K562 (cell line): ENCODE data around the gene MEOX1. TPM values are rescaled to one million over a fixed set of nuclear protein-coding genes. Genes with fewer than 3 reads are reported as not detected.

ENCODE experiments used
- ATAC-seq: fragments of 200-7000 bp; cut with Tn5 transposase; 3 replicates; pipeline ENCODE4 v1.9.1; 2020; ENCODE audit warnings: moderate library complexity
- BruUV-seq: library from RNA; stranded (reverse); fragments of 400-500 nt; replicated peaks from 2 replicates; lab custom pipeline; 2021; lab: Mats Ljungman, UMichigan
- CTCF ChIA-PET: fragments of 300-600 bp; formaldehyde crosslinking; extraction: SDS; loops from one replicate; lab custom pipeline; 2021; ENCODE audit warnings: low intra/inter-chr PET ratio; lab: Yijun Ruan, JAX
- POLR2A ChIA-PET: fragments of 300-600, 350-650 bp; sonication (Branson Sonifier 250); formaldehyde crosslinking; extraction: SDS; loops from one replicate; lab custom pipeline; 2021; ENCODE audit warnings: antibody characterized with exemption, inconsistent platforms; lab: Yijun Ruan, JAX
- DNase-seq, 4 experiments: peaks; one replicate each; pipeline versions ENCODE4 v3.0.0 to v3.0.0-alpha.2; 2011 to 2018; ENCODE audit warnings: low spot score in 3 of 4, mixed read lengths in 3 of 4; ENCODE audit errors: extremely low read depth in 1 of 4
- FAIRE-seq: peaks from 2 replicates; lab custom pipeline; 2011; peaks lifted over from hg19 to GRCh38; lab: Jason Lieb, UNC
- H2AFZ ChIP-seq: 2 replicates; pipeline ENCODE4 v1.6.0; 2011; ENCODE audit warnings: low read depth, low read length, control low read depth, inconsistent platforms
- H3K27ac ChIP-seq: fragments of 200-600 bp; 3 replicates; pipeline ENCODE4 v1.8.0; 2011; ENCODE audit warnings: low read depth, mild to moderate bottlenecking, control low read depth, inconsistent platforms, low read length, moderate library complexity, mixed read lengths; ENCODE audit errors: extremely low read depth
- H3K27me3 ChIP-seq, 2 experiments: fragments of 300-600 bp in 1 of 2; 2 replicates in 1 of 2; 3 replicates in 1 of 2; pipeline versions ENCODE4 v1.6.0 to v1.8.0; 2011; ENCODE audit warnings: inconsistent platforms in 2 of 2, low read length in 2 of 2, mild to moderate bottlenecking in 1 of 2, mixed read lengths in 1 of 2, moderate library complexity in 1 of 2; ENCODE audit not compliant: control insufficient read depth in 2 of 2, insufficient read depth in 2 of 2
- H3K36me3 ChIP-seq: fragments of 300-600 bp; 3 replicates; pipeline ENCODE4 v1.8.0; 2011; ENCODE audit warnings: mild to moderate bottlenecking, low read length, inconsistent platforms; ENCODE audit not compliant: control insufficient read depth, insufficient read depth
- H3K4me1 ChIP-seq, 2 experiments: fragments of 200-600 bp in 1 of 2; replicated peaks in 1 of 2; 2 replicates in 1 of 2; 3 replicates in 1 of 2; pipeline versions ENCODE4 v1.5.1 to v1.8.0; 2011; ENCODE audit warnings: inconsistent platforms in 2 of 2, low read length in 2 of 2, mild to moderate bottlenecking in 1 of 2, mixed read lengths in 1 of 2, moderate library complexity in 1 of 2; ENCODE audit not compliant: control insufficient read depth in 2 of 2, insufficient read depth in 2 of 2
- H3K4me2 ChIP-seq: 2 replicates; pipeline ENCODE4 v1.6.1; 2011; ENCODE audit warnings: low read length, control low read depth, inconsistent platforms, mixed read lengths; ENCODE audit not compliant: insufficient read depth
- H3K4me3 ChIP-seq: fragments of 200-600 bp; sonication (generic), shearing (Covaris generic); 2 replicates; pipeline ENCODE4 v1.5.1; 2016; ENCODE audit warnings: control low read depth, inconsistent platforms
- H3K79me2 ChIP-seq: fragments of 200-600 bp; 3 replicates; pipeline ENCODE4 v1.8.0; 2011; ENCODE audit warnings: low read length, inconsistent platforms; ENCODE audit not compliant: control insufficient read depth, insufficient read depth
- H3K9ac ChIP-seq, 2 experiments: 2 replicates each; pipeline versions ENCODE4 v1.6.0 to v1.6.1; 2011; ENCODE audit warnings: low read depth in 2 of 2, low read length in 2 of 2, control low read depth in 1 of 2, inconsistent platforms in 1 of 2, mild to moderate bottlenecking in 1 of 2, mixed read lengths in 1 of 2; ENCODE audit not compliant: insufficient read depth in 1 of 2
- H3K9me1 ChIP-seq: one replicate; pipeline ENCODE4 v1.6.0; 2011; ENCODE audit warnings: inconsistent platforms, mild to moderate bottlenecking, low read length, moderate library complexity; ENCODE audit not compliant: control insufficient read depth, insufficient read depth
- H3K9me3 ChIP-seq: replicated peaks from 2 replicates; pipeline ENCODE4 v1.5.1; 2011; ENCODE audit warnings: low read depth, low read length, inconsistent platforms; ENCODE audit not compliant: control insufficient read depth, insufficient read depth
- H4K20me1 ChIP-seq: replicated peaks from 2 replicates; pipeline ENCODE4 v1.6.1; 2011; ENCODE audit warnings: low read length, inconsistent platforms, mixed read lengths; ENCODE audit not compliant: control insufficient read depth, insufficient read depth
- HOXB6 ChIP-seq: fragments of 250-450 bp; sonication (Bioruptor Pico); IDR thresholded peaks from 2 replicates; pipeline ENCODE4 v1.5.1; 2022; ENCODE audit warnings: mild to moderate bottlenecking, borderline replicate concordance
- JUNB ChIP-seq: fragments of 450-650 bp; formaldehyde crosslinking; conservative IDR thresholded peaks from 2 replicates; pipeline ENCODE4 v1.4.0; 2020; ENCODE audit warnings: mild to moderate bottlenecking
- MEF2D ChIP-seq: conservative IDR thresholded peaks from 2 replicates; pipeline ENCODE4 v1.6.1; 2016; ENCODE audit warnings: low read depth, missing genetic modification characterization, missing compliant biosample characterization
- PHF20 ChIP-seq: fragments of 450-650 bp; IDR thresholded peaks from 2 replicates; pipeline ENCODE4 v1.6.1; 2018; ENCODE audit not compliant: partially characterized antibody
- SFPQ ChIP-seq: fragments of 200-400 bp; formaldehyde crosslinking; IDR thresholded peaks from 2 replicates; pipeline ENCODE4 v1.6.1; 2017; ENCODE audit warnings: mild to moderate bottlenecking, low read depth, low read length, moderate library complexity
- ZEB2 ChIP-seq: fragments of 450-650 bp; IDR thresholded peaks from 2 replicates; pipeline ENCODE4 v1.6.1; 2016
- ZNF41 ChIP-seq: fragments of 250-450 bp; sonication (Bioruptor Pico); conservative IDR thresholded peaks from 2 replicates; pipeline ENCODE4 v1.4.0; 2020; ENCODE audit warnings: mild to moderate bottlenecking
- ZNF444 ChIP-seq: fragments of 250-450 bp; sonication (Bioruptor Pico); IDR thresholded peaks from 2 replicates; pipeline ENCODE4 v1.4.0; 2020; ENCODE audit warnings: mild to moderate bottlenecking, moderate library complexity
- ZNF740 ChIP-seq, 3 experiments: fragments of 200-800 bp in 1 of 3; sonication (Bioruptor generic) in 1 of 3; sonication (generic) in 1 of 3; formaldehyde crosslinking in 1 of 3; IDR thresholded peaks; 2 replicates each; pipeline versions ENCODE4 v1.6.1 to v1.8.0; 2016 to 2022; ENCODE audit warnings: mild to moderate bottlenecking in 2 of 3, missing compliant biosample characterization in 2 of 3, missing genetic modification characterization in 2 of 3, missing genetic modification reagents in 1 of 3
- WGBS: fragments of 100-300 bp; shearing (Covaris generic); methylation state at CpG from one replicate; pipeline ENCODE4 v1.1.6; 2016; ENCODE audit warnings: low coverage, mixed read lengths; ENCODE audit not compliant: insufficient coverage; ENCODE audit errors: missing lambda C conversion rate; 5-methylcytosine and 5-hydroxymethylcytosine counted together
- in situ Hi-C: fragments of 300-500 bp; cut with MboI; formaldehyde crosslinking; loops from 4 replicates; pipeline ENCODE4 v1.15.0; 2018; ENCODE audit warnings: inconsistent platforms, mixed read lengths
- intact Hi-C: fragments of 100-400 bp; cut with micrococcal nuclease; formaldehyde crosslinking; loops from 2 replicates; pipeline ENCODE4 v1.14.2; 2022
- polyA plus RNA-seq, 8 experiments: library from polyadenylated mRNA; depleted of rRNA in 4 of 8; stranded (reverse) in 5 of 8; unstranded in 3 of 8; fragments of >200 nt; fragmentation: Nextera tagmentation in 2 of 8; fragmentation: Illumina TruSeq in 1 of 8; extraction: Ambion mirVana in 2 of 8; extraction: Trizol in 1 of 8; gene quantifications; 2 replicates each; pipeline versions ENCODE4 v1.2.1 to v1.2.3, GENCODE V29; 2011 to 2014; ENCODE audit warnings: inconsistent platforms in 1 of 8, missing spikeins in 1 of 8
- total RNA-seq, 7 experiments: library from RNA; depleted of rRNA in 6 of 7; stranded (reverse); fragments of >200 nt in 6 of 7; fragmentation: Illumina TruSeq in 2 of 7; extraction: Trizol in 2 of 7; gene quantifications; 2 replicates each; pipeline versions ENCODE4 v1.2.1 to v1.2.3, GENCODE V29; 2011 to 2021; ENCODE audit warnings: low replicate concordance in 1 of 7

Gene MEOX1
- total and polyA plus RNA-seq, 9 of the 15 experiments (the other 6 are each of a cell fraction or from before 2014, with no cell fraction given), result not detected

- Histone ChIP-seq H3K4me3 (no peak overlapping the region), H3K4me1 (0 out of 5 replicates have a peak, but pooled peaks cover 0 to 3% of the 10 kb centered on the region in 2 experiments), H3K79me2 (no peaks in the 10 kb centered on the region), H3K9me1 (no peaks in the 10 kb centered on the region), H2AFZ (no peak overlapping the region), H4K20me1 (no peaks in the 10 kb centered on the region; the same call in 1 of the 2 replicates), H3K27me3 (peaks cover 19 to 58% of the 10 kb centered on the region in 2 experiments), H3K27ac (no peak overlapping the region), H3K9ac (no peak overlapping the region; a peak in 1 of 4 replicates), H3K36me3 (no peaks in the 10 kb centered on the region), H3K9me3 (no peaks in the 10 kb centered on the region; the same call in 1 of the 2 replicates), H3K4me2 (no peak overlapping the region)
- ChIA-PET POLR2A (no interaction called here), CTCF (no interaction called here)
- BruUV-seq, result no TSS peak
- in situ Hi-C loops (no loop called here), intact Hi-C loops (no loop called here)
- no peak for TF ChIP-seq HOXB6 (CRISPR knock-in tag)
- no peak for TF ChIP-seq ZNF740 (CRISPR knock-in tag; IDR thresholded peaks at IDR 0.05)
- TF ChIP-seq ZNF740 (tag; IDR thresholded peaks at IDR 0.05), result no peak
- no peak for TF ChIP-seq ZNF41
- FAIRE-seq (no peak), DNase-seq (no peak), ATAC-seq (no peak)
- WGBS, result 2% methylated on average over 15 of the region's 15 CpGs
These were observed 33.6 kb downstream of the MEOX1 start for GRCh38 chr17:43628089-43628650.

GRCh38 chr17:43627653-43628052 lies 34.1 kb downstream of the MEOX1 start:
- CTCF ChIA-PET, result no interaction called here
- Histone ChIP-seq H3K36me3 (no peaks in the 10 kb centered on the region), H4K20me1 (no peaks in the 10 kb centered on the region; the same call in 1 of the 2 replicates), H3K27me3 (peaks cover 19 to 54% of the 10 kb centered on the region in 2 experiments), H3K9me3 (no peaks in the 10 kb centered on the region; the same call in 1 of the 2 replicates), H3K9me1 (no peaks in the 10 kb centered on the region), H3K9ac (no peak overlapping the region), H3K79me2 (no peaks in the 10 kb centered on the region), H3K4me1 (0 out of 5 replicates have a peak, but pooled peaks cover 0 to 3% of the 10 kb centered on the region in 2 experiments), H3K27ac (no peak overlapping the region), H2AFZ (no peak overlapping the region), H3K4me3 (no peak overlapping the region), H3K4me2 (no peak overlapping the region)
- BruUV-seq, result no TSS peak
- DNase-seq (no peak), ATAC-seq (no peak), FAIRE-seq (no peak)
- WGBS, result 4% methylated on average over 4 of the region's 5 CpGs
- POLR2A ChIA-PET, result no interaction called here
- intact Hi-C loops, result no loop called here
- in situ Hi-C loops, result no loop called here
- TF ChIP-seq PHF20 (no peak), ZEB2 (no peak), SFPQ (no peak), ZNF444 (CRISPR knock-in tag) (no peak), JUNB (no peak), MEF2D (no peak)
